GM12878 (cell line): Measurements from ENCODE around the gene GREB1.

Experiments
- BCLAF1 ChIP-seq: fragments of 450-650 bp; IDR thresholded peaks from 2 replicates; pipeline ENCODE4 v1.6.1; 2017; ENCODE audit warnings: antibody characterized with exemption, mild to moderate bottlenecking, moderate library complexity
- CHD1 ChIP-seq: IDR thresholded peaks from 2 replicates; pipeline ENCODE4 v1.6.1; 2012; ENCODE audit warnings: low read depth, low read length, improper control_type of control experiment
- CHD2 ChIP-seq: IDR thresholded peaks from 2 replicates; pipeline ENCODE4 v1.6.1; 2011; ENCODE audit warnings: low read depth, low read length, improper control_type of control experiment, borderline replicate concordance
- CTCF ChIP-seq, 3 experiments: IDR thresholded peaks in 2 of 3; conservative IDR thresholded peaks in 1 of 3; 2 replicates each; pipeline ENCODE4 v1.5.1; 2011; ENCODE audit warnings: low read depth in 3 of 3, low read length in 3 of 3, mild to moderate bottlenecking in 3 of 3, control low read depth in 2 of 3, moderate library complexity in 2 of 3, inconsistent platforms in 1 of 3, mixed read lengths in 1 of 3; ENCODE audit not compliant: control insufficient read depth in 2 of 3, insufficient read depth in 1 of 3; ENCODE audit errors: extremely low read depth in 1 of 3
- MXI1 ChIP-seq: fragments of 150-350 bp; IDR thresholded peaks from 2 replicates; pipeline ENCODE4 v1.6.1; 2011; ENCODE audit warnings: low read depth, mild to moderate bottlenecking, inconsistent platforms, low read length, improper control_type of control experiment
- POLR2A ChIP-seq: IDR thresholded peaks from 2 replicates; pipeline ENCODE4 v1.6.1; 2011; ENCODE audit warnings: low read depth, mild to moderate bottlenecking, low read length
- RFX5 ChIP-seq: IDR thresholded peaks from 2 replicates; pipeline ENCODE4 v1.6.1; 2011; ENCODE audit warnings: low read depth, low read length, improper control_type of control experiment
- SMARCA5 ChIP-seq: fragments of 450-650 bp; IDR thresholded peaks from 2 replicates; pipeline ENCODE4 v1.6.1; 2017; ENCODE audit warnings: mild to moderate bottlenecking
- SP1 ChIP-seq: IDR thresholded peaks from one replicate; pipeline ENCODE4 v1.6.1; 2011; ENCODE audit warnings: low read depth, low read length

- no peak for TF ChIP-seq CTCF (IDR thresholded peaks at IDR 0.05 in 2 of 3, conservative IDR thresholded peaks at IDR 0.05 in 1 of 3; ENCODE audit: control insufficient read depth in 2 of 3, extremely low read depth in 1 of 3, insufficient read depth in 1 of 3, low read depth in 3 of 3, low read length in 3 of 3)
- TF ChIP-seq SP1, result no peak
- no peak for TF ChIP-seq CHD2
- TF ChIP-seq MXI1, result no peak
- TF ChIP-seq POLR2A, result no peak
- no peak for TF ChIP-seq CHD1
- TF ChIP-seq SMARCA5, result no peak
- no peak for TF ChIP-seq RFX5
- no peak for TF ChIP-seq BCLAF1
Measured at GRCh38 chr2:11630855-11631254, 97.0 kb downstream of the GREB1 start.
